H1 (cell line): ENCODE data around the gene POGZ. TPM values are rescaled to one million over a fixed set of nuclear protein-coding genes. Genes with fewer than 3 reads are reported as not detected.

ENCODE experiments used
- CTCF ChIA-PET: fragments of 300-600 bp; sonication (Branson Sonifier 250); formaldehyde crosslinking; loops from one replicate; lab custom pipeline; 2021; ENCODE audit not compliant: partially characterized antibody; lab: Charles Lee
- POLR2A ChIA-PET: fragments of 300-600 bp; sonication (Branson Sonifier 250); formaldehyde crosslinking; loops from one replicate; lab custom pipeline; 2021; ENCODE audit warnings: inconsistent platforms; ENCODE audit not compliant: partially characterized antibody; lab: Charles Lee
- DNase-seq, 2 experiments: peaks; one replicate each; pipeline versions ENCODE4 v3.0.0 to v3.0.0-alpha.2; 2010 to 2022; ENCODE audit warnings: low spot score in 2 of 2, low read depth in 1 of 2, mixed read lengths in 1 of 2
- FAIRE-seq: peaks from 2 replicates; lab custom pipeline; 2011; peaks lifted over from hg19 to GRCh38; lab: Jason Lieb, UNC
- H2AFZ ChIP-seq: 2 replicates; pipeline ENCODE4 v1.8.1; 2012; ENCODE audit warnings: low read length, inconsistent platforms
- H2AK5ac ChIP-seq: 2 replicates; pipeline ENCODE4 v1.6.1; 2013; ENCODE audit warnings: low read depth, low read length
- H2BK120ac ChIP-seq: replicated peaks from 2 replicates; pipeline ENCODE3; 2013; ENCODE audit warnings: low read depth, low read length, inconsistent platforms
- H2BK12ac ChIP-seq: 2 replicates; pipeline ENCODE4 v1.6.1; 2013; ENCODE audit warnings: low read depth, low read length
- H2BK15ac ChIP-seq: 2 replicates; pipeline ENCODE4 v1.6.1; 2013; ENCODE audit warnings: low read length
- H2BK20ac ChIP-seq: 2 replicates; pipeline ENCODE4 v1.6.1; 2013; ENCODE audit warnings: low read length
- H2BK5ac ChIP-seq: 2 replicates; pipeline ENCODE4 v1.6.1; 2013; ENCODE audit warnings: low read depth, low read length
- H3K14ac ChIP-seq: 2 replicates; pipeline ENCODE4 v1.6.1; 2013; ENCODE audit warnings: inconsistent platforms; ENCODE audit not compliant: insufficient read length
- H3K18ac ChIP-seq: 2 replicates; pipeline ENCODE4 v1.6.1; 2013; ENCODE audit warnings: low read length; ENCODE audit errors: extremely low read depth
- H3K23ac ChIP-seq: 2 replicates; pipeline ENCODE4 v1.6.1; 2013; ENCODE audit warnings: inconsistent platforms; ENCODE audit not compliant: insufficient read length
- H3K23me2 ChIP-seq: 2 replicates; pipeline ENCODE4 v1.6.1; 2013; ENCODE audit warnings: low read depth, low read length
- H3K27ac ChIP-seq: 2 replicates; pipeline ENCODE4 v1.6.1; 2011; ENCODE audit warnings: low read depth, low read length, inconsistent platforms
- H3K27me3 ChIP-seq, 4 experiments: replicated peaks in 1 of 4; 1 replicate in 1 of 4; 2 replicates in 3 of 4; pipeline versions ENCODE4 v1.6.1 to v1.8.1; 2011 to 2013; ENCODE audit warnings: low read length in 3 of 4, mild to moderate bottlenecking in 3 of 4, inconsistent platforms in 2 of 4, mixed read lengths in 2 of 4, moderate library complexity in 1 of 4; ENCODE audit not compliant: control insufficient read depth in 3 of 4, insufficient read depth in 3 of 4; ENCODE audit errors: extremely low read depth in 1 of 4
- H3K36me3 ChIP-seq, 4 experiments: 2 replicates each; pipeline versions ENCODE4 v1.6.1 to v1.8.1; 2011 to 2013; ENCODE audit warnings: mild to moderate bottlenecking in 4 of 4, low read length in 3 of 4, moderate library complexity in 2 of 4, control low read depth in 1 of 4, inconsistent platforms in 1 of 4; ENCODE audit not compliant: insufficient read depth in 4 of 4, control insufficient read depth in 2 of 4
- H3K4ac ChIP-seq: replicated peaks from 2 replicates; pipeline ENCODE3; 2013; ENCODE audit warnings: low read length, low read depth, mixed read lengths, inconsistent platforms; ENCODE audit not compliant: insufficient read length
- H3K4me1 ChIP-seq, 4 experiments: replicated peaks in 1 of 4; 1 replicate in 1 of 4; 2 replicates in 3 of 4; pipeline versions ENCODE4 v1.6.1 to v1.8.1; 2011 to 2013; ENCODE audit warnings: low read length in 3 of 4, inconsistent platforms in 2 of 4, mixed read lengths in 1 of 4; ENCODE audit not compliant: insufficient read depth in 4 of 4, control insufficient read depth in 3 of 4
- H3K4me2 ChIP-seq, 2 experiments: 2 replicates each; pipeline versions ENCODE4 v1.6.1 to v1.8.1; 2011 to 2013; ENCODE audit warnings: low read depth in 2 of 2, low read length in 2 of 2, control low read depth in 1 of 2, inconsistent platforms in 1 of 2, mild to moderate bottlenecking in 1 of 2; ENCODE audit not compliant: insufficient read depth in 1 of 2
- H3K4me3 ChIP-seq, 4 experiments: fragments of 200-600, 300-600 bp in 1 of 4; sonication (generic), shearing (Covaris generic), sonication (Bioruptor Twin) in 1 of 4; 2 replicates each; pipeline versions ENCODE4 v1.5.1 to v1.8.1; 2011 to 2016; ENCODE audit warnings: low read length in 4 of 4, low read depth in 3 of 4, control low read depth in 2 of 4, inconsistent platforms in 2 of 4, mild to moderate bottlenecking in 2 of 4, mixed read lengths in 1 of 4, moderate library complexity in 1 of 4; ENCODE audit not compliant: insufficient read depth in 2 of 4; ENCODE audit errors: extremely low read depth in 1 of 4
- H3K56ac ChIP-seq: replicated peaks from 2 replicates; pipeline ENCODE3; 2013; ENCODE audit warnings: low read depth, mild to moderate bottlenecking, mixed read lengths, low read length, inconsistent platforms; ENCODE audit not compliant: insufficient read length
- H3K79me1 ChIP-seq: 2 replicates; pipeline ENCODE4 v1.6.1; 2013; ENCODE audit warnings: low read depth, low read length, control low read depth
- H3K79me2 ChIP-seq, 2 experiments: 2 replicates each; pipeline versions ENCODE4 v1.6.1 to v1.8.1; 2012 to 2013; ENCODE audit warnings: low read length in 2 of 2, mild to moderate bottlenecking in 2 of 2, inconsistent platforms in 1 of 2; ENCODE audit not compliant: insufficient read depth in 2 of 2, control insufficient read depth in 1 of 2
- H3K9ac ChIP-seq, 4 experiments: replicated peaks in 1 of 4; 1 replicate in 1 of 4; 2 replicates in 3 of 4; pipeline versions ENCODE4 v1.6.1 to v1.8.1; 2011 to 2013; ENCODE audit warnings: low read depth in 3 of 4, low read length in 3 of 4, control low read depth in 2 of 4, mild to moderate bottlenecking in 2 of 4, moderate library complexity in 2 of 4, inconsistent platforms in 1 of 4; ENCODE audit errors: extremely low read depth in 1 of 4
- H3K9me3 ChIP-seq, 2 experiments: 2 replicates each; pipeline versions ENCODE4 v1.6.1 to v1.8.1; 2012 to 2013; ENCODE audit warnings: mild to moderate bottlenecking in 2 of 2, moderate library complexity in 2 of 2, control low read depth in 1 of 2, inconsistent platforms in 1 of 2, low read depth in 1 of 2, low read length in 1 of 2, mixed read lengths in 1 of 2; ENCODE audit not compliant: insufficient read depth in 2 of 2
- H4K20me1 ChIP-seq, 2 experiments: replicated peaks in 1 of 2; 2 replicates each; pipeline versions ENCODE3 to v1.8.1; 2011 to 2013; ENCODE audit warnings: inconsistent platforms in 2 of 2, low read length in 2 of 2, mild to moderate bottlenecking in 1 of 2; ENCODE audit not compliant: insufficient read depth in 2 of 2, control insufficient read depth in 1 of 2
- H4K5ac ChIP-seq: 2 replicates; pipeline ENCODE4 v1.6.1; 2013; ENCODE audit warnings: low read length, low read depth, mixed read lengths, inconsistent platforms; ENCODE audit not compliant: insufficient read length
- H4K8ac ChIP-seq: 2 replicates; pipeline ENCODE4 v1.8.0; 2013; ENCODE audit warnings: mild to moderate bottlenecking, moderate library complexity, low read length, inconsistent platforms; ENCODE audit not compliant: insufficient read depth; ENCODE audit errors: extremely low read depth
- H4K91ac ChIP-seq: replicated peaks from 2 replicates; pipeline ENCODE3; 2013; ENCODE audit warnings: low read length, mixed read lengths, inconsistent platforms; ENCODE audit not compliant: insufficient read length
- ATF2 ChIP-seq: IDR thresholded peaks from 2 replicates; pipeline ENCODE4 v1.6.1; 2012; ENCODE audit warnings: low read length, inconsistent platforms
- BACH1 ChIP-seq: IDR thresholded peaks from 2 replicates; pipeline ENCODE4 v1.6.1; 2012; ENCODE audit warnings: low read length, improper control_type of control experiment
- BCL11A ChIP-seq, 2 experiments: IDR thresholded peaks; one replicate each; pipeline ENCODE4 v1.6.1; 2011; ENCODE audit warnings: low read depth in 2 of 2, low read length in 2 of 2, mild to moderate bottlenecking in 2 of 2
- BRCA1 ChIP-seq: IDR thresholded peaks from 2 replicates; pipeline ENCODE4 v1.6.1; 2012; ENCODE audit warnings: low read depth, low read length, improper control_type of control experiment
- CBX8 ChIP-seq: fragments of 300-800, 300-1000 bp; sonication (generic); IDR thresholded peaks from 2 replicates; pipeline ENCODE4 v1.7.1; 2016; ENCODE audit warnings: low read depth, low read length, borderline replicate concordance
- EGR1 ChIP-seq: IDR thresholded peaks from 2 replicates; pipeline ENCODE4 v1.6.1; 2011; ENCODE audit warnings: low read depth, low read length, borderline replicate concordance
- KDM5A ChIP-seq: fragments of 200-600 bp; IDR thresholded peaks from 2 replicates; pipeline ENCODE4 v1.7.1; 2012; ENCODE audit warnings: mild to moderate bottlenecking, low read length, inconsistent platforms, mixed read lengths
- NANOG ChIP-seq: IDR thresholded peaks from 2 replicates; pipeline ENCODE4 v1.6.1; 2011; ENCODE audit warnings: low read length, low read depth, mild to moderate bottlenecking, inconsistent platforms; ENCODE audit not compliant: insufficient read depth, poor library complexity, severe bottlenecking
- RBBP5 ChIP-seq: IDR thresholded peaks from 2 replicates; pipeline ENCODE4 v1.7.1; 2012; ENCODE audit warnings: low read depth, mild to moderate bottlenecking, inconsistent platforms, low read length, moderate library complexity, borderline replicate concordance
- TCF12 ChIP-seq: IDR thresholded peaks from 2 replicates; pipeline ENCODE4 v1.6.1; 2011; ENCODE audit warnings: low read depth, mild to moderate bottlenecking, low read length
- TEAD4 ChIP-seq: IDR thresholded peaks from 2 replicates; pipeline ENCODE4 v1.6.1; 2012; ENCODE audit warnings: low read depth, low read length, inconsistent platforms, mixed read lengths
- WGBS, 2 experiments: shearing (Covaris generic) in 1 of 2; methylation state at CpG; one replicate each; pipeline versions ENCODE4 v1.1.6 to v1.1.7; 2013 to 2015; ENCODE audit warnings: low lambda C conversion rate in 2 of 2, mixed read lengths in 2 of 2, inconsistent platforms in 1 of 2, low coverage in 1 of 2, missing lambda C conversion rate in 1 of 2; ENCODE audit not compliant: insufficient replicate concordance in 2 of 2, insufficient coverage in 1 of 2, insufficient read length in 1 of 2; ENCODE audit errors: extremely low coverage in 1 of 2, missing lambda C conversion rate in 1 of 2; 5-methylcytosine and 5-hydroxymethylcytosine counted together
- polyA plus RNA-seq, 7 experiments: library from polyadenylated mRNA; depleted of rRNA in 3 of 7; stranded (reverse) in 5 of 7; unstranded in 2 of 7; fragments of >200 nt in 5 of 7; fragments of 200-250 nt in 2 of 7; gene quantifications; 1 replicate in 5 of 7; 2 replicates in 1 of 7; 4 replicates in 1 of 7; pipeline versions ENCODE4 v1.2.1 to v1.2.3, GENCODE V29; 2011 to 2013; ENCODE audit warnings: missing spikeins in 2 of 7, mixed read lengths in 2 of 7
- total RNA-seq: library from RNA; stranded (reverse); fragmentation: NEBNext Ultra II Directional; extraction: Animal tissue kit (Norgen Biotek cat#: 25700); gene quantifications from 2 replicates; pipeline ENCODE4 v1.2.1, GENCODE V29; 2021

The POGZ gene
- total and polyA plus RNA-seq, 2 of the 8 experiments (the other 6 are each of a cell fraction or from before 2014, with no cell fraction given): 66.4 to 105 TPM

- no peak overlapping the region for H2BK20ac ChIP-seq
- H3K56ac ChIP-seq: no peak overlapping the region
- peaks cover 35 to 73% of the 10 kb centered on the region in 2 experiments for H3K79me2 ChIP-seq
- no peak overlapping the region for H2AFZ ChIP-seq
- H2BK120ac ChIP-seq: no peak overlapping the region
- H2BK5ac ChIP-seq: no peak overlapping the region
- H4K5ac ChIP-seq: no peak overlapping the region
- no peak overlapping the region for H2BK12ac ChIP-seq
- H4K20me1 ChIP-seq: peaks cover 4 to 15% of the 10 kb centered on the region in 2 experiments
- DNase-seq (no peak), FAIRE-seq (no peak)
- no peaks in the 10 kb centered on the region; the same call in 1 of the 2 replicates for H3K79me1 ChIP-seq
- H3K27me3 ChIP-seq: no peaks in the 10 kb centered on the region
- H3K4me1 ChIP-seq: peaks cover 0 to 11% (median 2%) of the 10 kb centered on the region in 4 experiments; a peak in 3 of 7 replicates
- no peak overlapping the region for H3K4me3 ChIP-seq
- H2BK15ac ChIP-seq: no peak overlapping the region
- H3K23me2 ChIP-seq: peaks cover 3% of the 10 kb centered on the region; the same call in 1 of the 2 replicates
- ChIA-PET POLR2A (interaction anchor here (8.2 kb wide), 1 partner anchor 17 kb away, joined by 91 read pairs; no protein-coding TSS in a partner anchor), CTCF (interaction anchor here (2.0 kb wide), 1 partner anchor 12 kb away, joined by 7 read pairs; no protein-coding TSS in a partner anchor)
- H3K18ac ChIP-seq: no peak overlapping the region
- no peak overlapping the region for H3K23ac ChIP-seq
- 95% methylated on average over 1 of the region's 1 CpG; no CpG with 5 or more reads in 1 of the 2 experiments for WGBS, 2 experiments
- no peaks in the 10 kb centered on the region for H3K9me3 ChIP-seq
- H4K8ac ChIP-seq: no peak overlapping the region
- no peak overlapping the region for H3K14ac ChIP-seq
- H3K9ac ChIP-seq: no peak overlapping the region
- no peak overlapping the region for H3K4ac ChIP-seq
- H2AK5ac ChIP-seq: no peak overlapping the region
- H4K91ac ChIP-seq: no peak overlapping the region
- H3K27ac ChIP-seq: no peak overlapping the region
- H3K4me2 ChIP-seq: no peak overlapping the region
- peaks cover 0 to 4% (median 0%) of the 10 kb centered on the region in 4 experiments; a peak in 2 of 8 replicates for H3K36me3 ChIP-seq
- TF ChIP-seq BRCA1: no peak
- TF ChIP-seq BCL11A (IDR thresholded peaks at IDR 0.05; ENCODE audit: low read depth in 2 of 2, low read length in 2 of 2): no peak
- no peak for TF ChIP-seq TEAD4
- TF ChIP-seq BACH1: no peak
- TF ChIP-seq TCF12: no peak
- TF ChIP-seq EGR1: no peak
- no peak for TF ChIP-seq KDM5A
- TF ChIP-seq ATF2: no peak
- no peak for TF ChIP-seq RBBP5
- no peak for TF ChIP-seq CBX8
- no peak for TF ChIP-seq NANOG
These were observed 3.3 kb downstream of the POGZ start for GRCh38 chr1:151455966-151456365.
